ENCODE data around the gene ACMSD. TPM values are rescaled to one million over a fixed set of nuclear protein-coding genes. Genes with fewer than 3 reads are reported as not detected.
A peak's percentile ranks its signal among the peaks of the same experiment; 100 is the strongest.
"Not testable (repeated sequence)": the region's sequence is repeated elsewhere in the genome, so short reads cannot be mapped to it uniquely, and the experiment has no call there.

The ACMSD gene
- polyA plus RNA-seq, 1 experiment = not detected

DNA sequence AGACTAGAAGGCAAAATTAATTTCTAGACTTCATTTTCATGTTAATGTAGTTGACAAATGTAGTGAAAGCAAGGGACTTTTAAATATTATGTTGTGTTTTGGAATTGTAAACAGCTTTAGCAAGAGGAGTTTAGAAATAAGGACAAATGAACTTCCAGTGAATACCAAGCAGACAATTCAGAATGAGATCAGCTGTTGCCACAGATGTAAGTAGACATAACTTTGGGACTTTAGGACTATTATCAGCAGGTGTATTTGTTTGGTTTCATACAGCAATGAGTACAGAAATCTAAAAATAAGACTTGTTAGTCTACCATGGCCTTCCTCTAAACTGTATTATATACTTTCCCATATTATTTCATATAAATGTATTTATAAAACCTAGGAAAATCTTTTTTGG, 46.0 kb downstream of the ACMSD start:
- CTCF ChIA-PET = no interaction called here
- TF ChIP-seq, protein P1, sequence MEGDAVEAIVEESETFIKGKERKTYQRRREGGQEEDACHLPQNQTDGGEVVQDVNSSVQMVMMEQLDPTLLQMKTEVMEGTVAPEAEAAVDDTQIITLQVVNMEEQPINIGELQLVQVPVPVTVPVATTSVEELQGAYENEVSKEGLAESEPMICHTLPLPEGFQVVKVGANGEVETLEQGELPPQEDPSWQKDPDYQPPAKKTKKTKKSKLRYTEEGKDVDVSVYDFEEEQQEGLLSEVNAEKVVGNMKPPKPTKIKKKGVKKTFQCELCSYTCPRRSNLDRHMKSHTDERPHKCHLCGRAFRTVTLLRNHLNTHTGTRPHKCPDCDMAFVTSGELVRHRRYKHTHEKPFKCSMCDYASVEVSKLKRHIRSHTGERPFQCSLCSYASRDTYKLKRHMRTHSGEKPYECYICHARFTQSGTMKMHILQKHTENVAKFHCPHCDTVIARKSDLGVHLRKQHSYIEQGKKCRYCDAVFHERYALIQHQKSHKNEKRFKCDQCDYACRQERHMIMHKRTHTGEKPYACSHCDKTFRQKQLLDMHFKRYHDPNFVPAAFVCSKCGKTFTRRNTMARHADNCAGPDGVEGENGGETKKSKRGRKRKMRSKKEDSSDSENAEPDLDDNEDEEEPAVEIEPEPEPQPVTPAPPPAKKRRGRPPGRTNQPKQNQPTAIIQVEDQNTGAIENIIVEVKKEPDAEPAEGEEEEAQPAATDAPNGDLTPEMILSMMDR (IDR thresholded peaks at IDR 0.05; ENCODE audit: insufficient read depth, low read depth, low read length) = no peak
- POLR2A ChIA-PET = no interaction called here
- H3K27me3 ChIP-seq (ENCODE audit: control insufficient read depth, insufficient read depth, low read length) = no peaks in the 10 kb centered on the region
- no peak for DNase-seq (ENCODE audit: low read depth)
- H3K36me3 ChIP-seq (ENCODE audit: control insufficient read depth, insufficient read depth, low read length) = no peaks in the 10 kb centered on the region
- H3K4me3 ChIP-seq (ENCODE audit: low read depth, low read length) = no peak overlapping the region

DNA sequence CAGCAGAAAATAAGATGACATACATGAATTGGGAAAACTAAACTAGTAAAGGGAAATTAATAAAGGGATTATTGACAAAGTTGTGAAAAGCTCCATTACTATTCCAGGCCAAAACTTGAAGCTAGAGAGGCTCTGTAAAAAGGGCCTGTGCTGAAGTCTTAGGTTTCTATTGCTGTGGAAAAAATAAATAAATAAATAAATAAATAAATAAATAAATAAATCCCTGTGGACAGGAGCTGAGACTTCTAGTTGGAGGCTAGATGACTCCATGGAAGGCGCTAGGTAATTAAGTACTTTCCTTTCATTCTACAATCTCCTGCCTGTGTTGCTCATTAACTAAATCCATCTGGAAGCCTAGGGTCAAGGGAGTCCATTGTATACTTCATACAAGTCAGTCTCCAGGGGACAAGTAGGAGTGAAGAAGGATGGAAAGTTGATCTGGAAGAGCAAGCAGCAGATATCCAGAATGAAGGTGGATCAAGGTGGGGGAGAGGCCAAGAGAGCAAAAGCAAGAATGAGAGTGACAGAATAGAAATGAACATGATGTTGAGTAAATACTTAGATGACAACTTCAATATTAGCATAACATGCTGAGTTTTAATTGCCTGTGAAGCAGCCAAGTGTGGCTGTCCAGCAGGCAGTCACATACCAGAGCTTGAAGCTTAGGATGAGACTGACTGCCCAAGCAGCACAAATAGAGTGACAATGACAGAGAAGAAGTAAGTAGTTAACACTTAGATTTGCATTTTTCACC, 54.0 kb downstream of the ACMSD start:
- TF ChIP-seq, protein P1 (IDR thresholded peaks at IDR 0.05; ENCODE audit: insufficient read depth, low read depth, low read length) = no peak
- no peaks in the 10 kb centered on the region for H3K36me3 ChIP-seq (ENCODE audit: control insufficient read depth, insufficient read depth, low read length)
- ChIA-PET CTCF (no interaction called here), POLR2A (no interaction called here)
- H3K4me3 ChIP-seq (ENCODE audit: low read depth, low read length) = no peak overlapping the region
- no peak for DNase-seq (ENCODE audit: low read depth)
- H3K27me3 ChIP-seq (ENCODE audit: control insufficient read depth, insufficient read depth, low read length) = no peaks in the 10 kb centered on the region

DNA sequence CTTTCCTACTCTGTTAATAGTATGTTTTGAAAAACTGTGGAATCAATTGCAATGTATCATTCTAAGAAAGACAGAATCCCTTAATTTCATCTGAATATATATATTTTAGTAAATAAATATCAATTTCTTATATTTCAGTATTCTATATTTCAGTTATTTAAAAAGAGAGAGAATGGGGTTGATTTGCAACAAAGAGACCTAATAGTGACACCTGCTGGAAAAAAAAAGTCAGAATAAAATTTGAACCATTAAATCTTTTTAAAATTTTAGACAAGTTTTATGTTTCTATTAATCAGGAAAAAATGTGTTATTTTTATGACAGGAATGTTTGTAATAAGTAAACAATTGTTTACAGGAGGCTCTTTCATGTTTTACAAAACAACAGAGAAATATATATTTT, 59.5 kb downstream of the ACMSD start:
- TF ChIP-seq, protein P1 (IDR thresholded peaks at IDR 0.05; ENCODE audit: insufficient read depth, low read depth, low read length) = 0 out of 2 replicates have a peak, but pooled peaks have one; percentile 8
- DNase-seq (ENCODE audit: low read depth) = no peak
- no peaks in the 10 kb centered on the region for H3K27me3 ChIP-seq (ENCODE audit: control insufficient read depth, insufficient read depth, low read length)
- ChIA-PET CTCF (interaction anchor here (0.8 to 1.9 kb wide), 3 partner anchors 429 to 1015 kb away, joined by 3 to 6 read pairs (median 3); no protein-coding TSS in a partner anchor), POLR2A (no interaction called here)
- H3K4me3 ChIP-seq (ENCODE audit: low read depth, low read length) = no peak overlapping the region
- no peaks in the 10 kb centered on the region for H3K36me3 ChIP-seq (ENCODE audit: control insufficient read depth, insufficient read depth, low read length)

DNA sequence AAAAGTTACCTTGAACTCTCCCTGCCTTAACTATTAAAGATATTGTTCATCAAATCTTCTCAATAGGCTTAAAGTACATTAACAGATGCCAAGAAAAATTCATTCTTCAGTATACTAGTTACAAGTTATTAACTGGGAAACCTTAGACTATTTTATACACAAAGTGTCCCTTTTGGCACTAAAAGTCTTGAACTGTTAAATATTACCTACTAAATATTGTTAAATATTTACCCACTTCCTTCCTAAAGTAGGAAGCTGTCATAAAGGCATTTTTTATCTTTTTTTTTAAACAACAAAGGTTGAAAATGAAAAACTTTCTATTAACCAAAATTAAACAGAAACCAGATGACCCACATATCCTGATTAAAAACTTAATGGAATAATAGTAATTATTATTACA, 60.8 kb downstream of the ACMSD start:
- Histone ChIP-seq H3K27me3 (ENCODE audit: control insufficient read depth, insufficient read depth, low read length) (no peaks in the 10 kb centered on the region), H3K36me3 (ENCODE audit: control insufficient read depth, insufficient read depth, low read length) (no peaks in the 10 kb centered on the region), H3K4me3 (ENCODE audit: low read depth, low read length) (no peak overlapping the region)
- TF ChIP-seq, protein P1 (IDR thresholded peaks at IDR 0.05; ENCODE audit: insufficient read depth, low read depth, low read length) = no peak
- CTCF ChIA-PET = interaction anchor here (0.6 to 1.9 kb wide), 2 partner anchors 59 to 448 kb away, joined by 6 read pairs; no protein-coding TSS in a partner anchor
- POLR2A ChIA-PET = no interaction called here
- no peak for DNase-seq (ENCODE audit: low read depth)

DNA sequence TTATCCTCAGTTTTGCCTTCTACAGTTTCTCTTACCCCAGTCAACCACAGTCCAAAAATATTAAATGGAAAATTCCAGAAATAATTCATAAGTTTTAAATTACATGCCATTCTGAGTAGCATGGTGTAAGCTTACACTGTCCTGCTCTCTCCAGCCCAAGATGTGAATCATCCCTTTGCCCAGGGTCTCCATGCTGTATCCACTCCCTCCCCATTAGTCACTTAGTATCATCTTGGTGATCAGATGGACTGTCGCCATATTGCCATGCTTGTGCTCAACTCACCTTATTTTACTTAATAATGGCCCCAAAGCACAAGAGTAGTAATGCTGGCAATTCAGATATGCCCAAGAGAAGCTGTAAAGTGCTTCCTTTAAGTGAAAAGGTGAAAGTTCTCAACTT, 61.7 kb downstream of the ACMSD start:
- Histone ChIP-seq H3K27me3 (ENCODE audit: control insufficient read depth, insufficient read depth, low read length) (no peaks in the 10 kb centered on the region), H3K36me3 (ENCODE audit: control insufficient read depth, insufficient read depth, low read length) (no peaks in the 10 kb centered on the region), H3K4me3 (ENCODE audit: low read depth, low read length) (no peak overlapping the region)
- POLR2A ChIA-PET = no interaction called here
- CTCF ChIA-PET = interaction anchor here (1.2 kb wide), 1 partner anchor 440 kb away, joined by 5 read pairs; no protein-coding TSS in a partner anchor
- no peak for DNase-seq (ENCODE audit: low read depth)
- TF ChIP-seq, protein P1 (IDR thresholded peaks at IDR 0.05; ENCODE audit: insufficient read depth, low read depth, low read length) = no peak

DNA sequence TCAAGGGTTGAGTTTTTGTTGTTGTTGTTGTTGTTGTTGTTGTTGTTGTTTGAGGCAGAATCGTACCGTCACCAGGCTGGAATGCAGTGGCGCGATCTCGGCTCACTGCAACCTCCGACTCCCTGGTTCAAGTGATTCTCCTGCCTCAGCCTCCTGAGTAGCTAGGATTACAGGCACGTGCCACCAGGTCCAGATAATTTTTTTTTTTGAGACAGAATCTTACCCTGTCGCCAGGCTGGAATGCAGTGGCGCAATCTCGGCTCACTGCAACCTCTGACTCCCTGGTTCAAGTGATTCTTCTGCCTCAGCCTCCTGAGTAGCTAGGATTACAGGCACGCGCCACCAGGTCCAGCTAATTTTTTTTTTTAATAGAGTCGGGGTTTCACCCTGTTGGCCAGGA, 65.3 kb downstream of the ACMSD start:
- H3K4me3 ChIP-seq (ENCODE audit: low read depth, low read length); H3K27me3 ChIP-seq (ENCODE audit: control insufficient read depth, insufficient read depth, low read length); H3K36me3 ChIP-seq (ENCODE audit: control insufficient read depth, insufficient read depth, low read length); POLR2A ChIA-PET; DNase-seq (ENCODE audit: low read depth): not testable (repeated sequence)
- CTCF ChIA-PET = interaction anchor here (0.8 kb wide), 1 partner anchor 12 kb away, joined by 3 read pairs; no protein-coding TSS in a partner anchor
